ENCODE measurements around the gene PTBP1. TPM values are rescaled to one million over a fixed set of nuclear protein-coding genes. Genes with fewer than 3 reads are reported as not detected.

PTBP1 gene
- total RNA-seq, 2 experiments from 2014 or later, result 246 to 252 TPM

- Histone ChIP-seq H3K9me3 (ENCODE audit: control insufficient read depth in 1 of 2, insufficient read depth in 1 of 2, low read length in 2 of 2) (peaks cover 0 to 4% of the 10 kb centered on the region in 2 experiments), H3K27me3 (ENCODE audit: control insufficient read depth in 1 of 2, insufficient read depth in 2 of 2, low read length in 2 of 2) (peaks cover 0 to 2% of the 10 kb centered on the region in 2 experiments), H3K36me3 (ENCODE audit: insufficient read depth, low read length) (no peaks in the 10 kb centered on the region), H3K4me3 (ENCODE audit: low read length) (no peak overlapping the region), H3K4me1 (ENCODE audit: insufficient read depth, low read length) (no peaks in the 10 kb centered on the region), H3K27ac (ENCODE audit: low read depth in 1 of 2, low read length in 2 of 2) (no peak overlapping the region)
- CTCF ChIA-PET, result no interaction called here
- intact Hi-C loops (cut with DNase I, micrococcal nuclease), result no loop called here
- Mint-ChIP-seq H3K9me3 (no peaks in the 10 kb centered on the region), H3K4me1 (ENCODE audit: low read depth) (no peaks in the 10 kb centered on the region), H3K27me3 (no peaks in the 10 kb centered on the region), H3K36me3 (ENCODE audit: low read depth) (no peaks in the 10 kb centered on the region), H3K27ac (no peak overlapping the region), H3K4me3 (no peak overlapping the region)
- no peak for TF ChIP-seq CTCF (IDR thresholded peaks at IDR 0.05)
- no peak for DNase-seq
- POLR2A ChIA-PET, result no interaction called here
- no peak for ATAC-seq (ENCODE audit: poor library complexity)
Measured at GRCh38 chr19:778910-779653, 18.2 kb upstream of the PTBP1 start.

- no peak for TF ChIP-seq CTCF (IDR thresholded peaks at IDR 0.05)
- no peak overlapping the region for H3K4me3 Mint-ChIP-seq
- CTCF ChIA-PET, result no interaction called here
Measured at GRCh38 chr19:780935-781334, 16.3 kb upstream of the PTBP1 start.

GRCh38 chr19:781800-782184 lies 15.5 kb upstream of the PTBP1 start:
- no peak overlapping the region for H3K4me3 ChIP-seq (ENCODE audit: low read length)
- DNase-seq (no peak), ATAC-seq (ENCODE audit: poor library complexity) (no peak)
- H3K9me3 Mint-ChIP-seq, result no peaks in the 10 kb centered on the region
- no peak overlapping the region for H3K4me3 Mint-ChIP-seq
- H3K27me3 Mint-ChIP-seq, result no peaks in the 10 kb centered on the region
- peaks cover 0 to 4% of the 10 kb centered on the region in 2 experiments for H3K9me3 ChIP-seq (ENCODE audit: control insufficient read depth in 1 of 2, insufficient read depth in 1 of 2, low read length in 2 of 2)
- no peaks in the 10 kb centered on the region for H3K36me3 ChIP-seq (ENCODE audit: insufficient read depth, low read length)
- no peak overlapping the region for H3K27ac ChIP-seq (ENCODE audit: low read depth in 1 of 2, low read length in 2 of 2)
- POLR2A ChIA-PET, result no interaction called here
- H3K27ac Mint-ChIP-seq, result no peak overlapping the region
- H3K36me3 Mint-ChIP-seq (ENCODE audit: low read depth), result no peaks in the 10 kb centered on the region
- peaks cover 0 to 2% of the 10 kb centered on the region in 2 experiments for H3K27me3 ChIP-seq (ENCODE audit: control insufficient read depth in 1 of 2, insufficient read depth in 2 of 2, low read length in 2 of 2)
- no peak for TF ChIP-seq CTCF (IDR thresholded peaks at IDR 0.05)
- no peaks in the 10 kb centered on the region for H3K4me1 Mint-ChIP-seq (ENCODE audit: low read depth)
- CTCF ChIA-PET, result no interaction called here
- H3K4me1 ChIP-seq (ENCODE audit: insufficient read depth, low read length), result no peaks in the 10 kb centered on the region
- intact Hi-C loops (cut with DNase I, micrococcal nuclease), result no loop called here

More at GRCh38 chr19:780935-781334, 16.3 kb upstream of the PTBP1 start:
- Mint-ChIP-seq H3K27me3 (no peaks in the 10 kb centered on the region), H3K4me1 (ENCODE audit: low read depth) (no peaks in the 10 kb centered on the region), H3K9me3 (no peaks in the 10 kb centered on the region), H3K27ac (no peak overlapping the region), H3K36me3 (ENCODE audit: low read depth) (no peaks in the 10 kb centered on the region)
- POLR2A ChIA-PET, result no interaction called here
- peaks cover 0 to 2% of the 10 kb centered on the region in 2 experiments for H3K27me3 ChIP-seq (ENCODE audit: control insufficient read depth in 1 of 2, insufficient read depth in 2 of 2, low read length in 2 of 2)
- H3K4me3 ChIP-seq (ENCODE audit: low read length), result no peak overlapping the region
- H3K4me1 ChIP-seq (ENCODE audit: insufficient read depth, low read length), result no peaks in the 10 kb centered on the region
- no peak for DNase-seq
- no peaks in the 10 kb centered on the region for H3K36me3 ChIP-seq (ENCODE audit: insufficient read depth, low read length)
- peaks cover 0 to 4% of the 10 kb centered on the region in 2 experiments for H3K9me3 ChIP-seq (ENCODE audit: control insufficient read depth in 1 of 2, insufficient read depth in 1 of 2, low read length in 2 of 2)
- no peak overlapping the region for H3K27ac ChIP-seq (ENCODE audit: low read depth in 1 of 2, low read length in 2 of 2)
- ATAC-seq (ENCODE audit: poor library complexity), result no peak
- intact Hi-C loops (cut with DNase I, micrococcal nuclease), result no loop called here

Data from CD4-positive, alpha-beta T cell (primary cell).